Prostate gland (tissue), 2 donors: ENCODE results near the gene POU6F1.

ENCODE experiments used
- POLR2A ChIP-seq: fragments of 450-650 bp; IDR thresholded peaks from one replicate; pipeline ENCODE4 v1.6.1; 2016; ENCODE audit warnings: antibody characterized with exemption, mild to moderate bottlenecking
- TF ChIP-seq, protein P1 (sequence below), 4 experiments: fragments of 200-600 bp in 2 of 4; fragments of 450-650 bp in 2 of 4; sonication (generic) in 2 of 4; IDR thresholded peaks; 1 replicate in 3 of 4; 2 replicates in 1 of 4; pipeline ENCODE4 v1.5.1; 2016 to 2019; ENCODE audit warnings: antibody characterized with exemption in 4 of 4, mild to moderate bottlenecking in 2 of 4, moderate library complexity in 2 of 4

GRCh38 chr12:51198568-51199365 is 19.1 kb downstream of the POU6F1 start:
- TF ChIP-seq, protein P1, sequence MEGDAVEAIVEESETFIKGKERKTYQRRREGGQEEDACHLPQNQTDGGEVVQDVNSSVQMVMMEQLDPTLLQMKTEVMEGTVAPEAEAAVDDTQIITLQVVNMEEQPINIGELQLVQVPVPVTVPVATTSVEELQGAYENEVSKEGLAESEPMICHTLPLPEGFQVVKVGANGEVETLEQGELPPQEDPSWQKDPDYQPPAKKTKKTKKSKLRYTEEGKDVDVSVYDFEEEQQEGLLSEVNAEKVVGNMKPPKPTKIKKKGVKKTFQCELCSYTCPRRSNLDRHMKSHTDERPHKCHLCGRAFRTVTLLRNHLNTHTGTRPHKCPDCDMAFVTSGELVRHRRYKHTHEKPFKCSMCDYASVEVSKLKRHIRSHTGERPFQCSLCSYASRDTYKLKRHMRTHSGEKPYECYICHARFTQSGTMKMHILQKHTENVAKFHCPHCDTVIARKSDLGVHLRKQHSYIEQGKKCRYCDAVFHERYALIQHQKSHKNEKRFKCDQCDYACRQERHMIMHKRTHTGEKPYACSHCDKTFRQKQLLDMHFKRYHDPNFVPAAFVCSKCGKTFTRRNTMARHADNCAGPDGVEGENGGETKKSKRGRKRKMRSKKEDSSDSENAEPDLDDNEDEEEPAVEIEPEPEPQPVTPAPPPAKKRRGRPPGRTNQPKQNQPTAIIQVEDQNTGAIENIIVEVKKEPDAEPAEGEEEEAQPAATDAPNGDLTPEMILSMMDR (IDR thresholded peaks at IDR 0.05), result no peak
- TF ChIP-seq POLR2A, result no peak
